GM12873 (cell line): ENCODE measurements around the gene FRMPD4.

Source experiments
- CTCF ChIP-seq: IDR thresholded peaks from 2 replicates; pipeline ENCODE4 v1.5.1; 2012; ENCODE audit warnings: low read depth, mild to moderate bottlenecking, moderate library complexity, low read length, control low read depth; ENCODE audit not compliant: insufficient read depth; ENCODE audit errors: missing control alignments

The FRMPD4 gene

DNA sequence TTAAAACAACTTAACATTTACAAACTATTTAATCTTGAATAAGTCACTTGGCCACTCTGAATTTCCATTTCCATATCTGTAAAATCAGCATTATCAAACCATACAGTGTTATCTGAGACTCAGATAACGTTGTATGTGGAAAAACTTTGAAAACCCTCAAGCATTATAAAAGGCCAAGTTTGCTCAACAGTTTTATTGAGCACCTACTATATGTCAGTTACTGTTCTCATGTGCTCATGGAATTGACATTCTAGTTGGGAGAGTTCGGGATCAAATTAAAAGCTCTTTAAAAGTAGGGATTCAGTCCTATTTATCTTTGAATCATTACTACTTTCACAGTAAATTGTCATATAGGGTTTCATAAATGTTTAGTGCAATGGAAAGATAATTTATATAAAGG lies 97.9 kb downstream of the FRMPD4 start:
- TF ChIP-seq CTCF, result no peak

- TF ChIP-seq CTCF, result no peak
These were observed 98.9 kb downstream of the FRMPD4 start for GRCh38 chrX:12237131-12237530.

- TF ChIP-seq CTCF, result no peak
These were observed 99.5 kb downstream of the FRMPD4 start for GRCh38 chrX:12237771-12238170.

- no peak for TF ChIP-seq CTCF
These were observed 101.2 kb downstream of the FRMPD4 start for GRCh38 chrX:12239356-12240082.

DNA sequence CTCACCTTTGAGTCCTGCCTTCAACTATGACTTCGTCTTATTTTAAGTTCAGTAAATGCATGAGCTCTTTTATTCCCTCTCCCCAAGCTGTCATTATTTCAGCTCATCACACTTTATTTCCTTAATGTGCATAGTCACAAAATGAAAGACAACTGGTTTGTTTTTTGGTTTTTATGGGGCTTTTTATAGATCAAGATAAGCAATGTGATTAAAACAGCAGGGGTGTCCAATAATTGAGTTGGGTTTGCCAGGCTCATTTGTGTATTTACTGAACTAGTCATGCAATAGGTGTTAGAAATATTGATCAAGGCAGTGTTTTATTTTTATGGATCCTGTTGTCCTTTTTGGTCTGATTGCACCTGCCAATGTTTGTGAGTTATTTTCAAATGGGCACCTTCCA lies 102.2 kb downstream of the FRMPD4 start:
- no peak for TF ChIP-seq CTCF

GRCh38 chrX:12241026-12241425 lies 102.8 kb downstream of the FRMPD4 start:
- no peak for TF ChIP-seq CTCF

GRCh38 chrX:12245650-12246645 lies 107.7 kb downstream of the FRMPD4 start:
- no peak for TF ChIP-seq CTCF
